ENCODE measurements around the gene PANK1.

- TF ChIP-seq EZH2 (IDR thresholded peaks at IDR 0.05; ENCODE audit: insufficient read depth, low read length) (no peak), CTCF (IDR thresholded peaks at IDR 0.05; ENCODE audit: insufficient read depth, low read depth, low read length) (no peak)
These were observed 52.0 kb downstream of the PANK1 start for GRCh38 chr10:89593043-89593442.
